Spleen (tissue), 11 donors: Measurements from ENCODE around the gene FKBP2. TPM values are rescaled to one million over a fixed set of nuclear protein-coding genes. Genes with fewer than 3 reads are reported as not detected.
A peak's percentile ranks its signal among the peaks of the same experiment; 100 is the strongest.

Source experiments
- DNase-seq: peaks from one replicate; pipeline ENCODE4 v3.0.0-alpha.2; 2020
- H3K27ac ChIP-seq, 8 donors: fragments of 200-600 bp; sonication (generic) in 7 of 8; 1 replicate in 4 of 8; 2 replicates in 4 of 8; pipeline versions ENCODE4 v1.5.0 to v1.8.0; 2016 to 2021; ENCODE audit warnings: inconsistent platforms in 4 of 8, mild to moderate bottlenecking in 4 of 8, moderate library complexity in 1 of 8
- H3K27me3 ChIP-seq, 7 donors: fragments of 200-600 bp; sonication (generic) in 6 of 7; replicated peaks in 1 of 7; 1 replicate in 4 of 7; 2 replicates in 3 of 7; pipeline versions ENCODE4 v1.5.0 to v1.8.0; 2016 to 2021; ENCODE audit warnings: inconsistent platforms in 3 of 7, mild to moderate bottlenecking in 1 of 7
- H3K36me3 ChIP-seq, 6 donors: fragments of 200-600 bp; sonication (generic) in 5 of 6; 1 replicate in 4 of 6; 2 replicates in 2 of 6; pipeline versions ENCODE4 v1.5.0 to v1.8.0; 2016 to 2021; ENCODE audit warnings: inconsistent platforms in 2 of 6
- H3K4me1 ChIP-seq, 6 donors: fragments of 200-600 bp; sonication (generic) in 5 of 6; 1 replicate in 3 of 6; 2 replicates in 3 of 6; pipeline versions ENCODE4 v1.5.0 to v1.8.0; 2016 to 2021; ENCODE audit warnings: inconsistent platforms in 3 of 6
- H3K4me3 ChIP-seq, 8 donors: fragments of 200-600 bp; sonication (generic) in 7 of 8; 1 replicate in 4 of 8; 2 replicates in 4 of 8; pipeline versions ENCODE4 v1.5.0 to v1.8.0; 2016 to 2021; ENCODE audit warnings: inconsistent platforms in 4 of 8, mild to moderate bottlenecking in 4 of 8, moderate library complexity in 2 of 8
- H3K9me3 ChIP-seq, 8 donors: fragments of 200-600 bp; sonication (generic) in 7 of 8; 1 replicate in 4 of 8; 2 replicates in 4 of 8; pipeline versions ENCODE4 v1.5.0 to v1.8.0; 2016 to 2021; ENCODE audit warnings: inconsistent platforms in 4 of 8
- CTCF ChIP-seq, 11 experiments: fragments of 200-600 bp in 7 of 11; fragments of 450-650 bp in 4 of 11; sonication (generic) in 4 of 11; IDR thresholded peaks in 8 of 11; conservative IDR thresholded peaks in 3 of 11; 1 replicate in 7 of 11; 2 replicates in 4 of 11; pipeline versions ENCODE4 v1.4.0 to v1.8.0; 2016 to 2021; ENCODE audit warnings: antibody characterized with exemption in 11 of 11, inconsistent platforms in 4 of 11, mild to moderate bottlenecking in 1 of 11
- POLR2A ChIP-seq, 3 donors: fragments of 450-650 bp; IDR thresholded peaks; one replicate each; pipeline ENCODE4 v1.5.1; 2017; ENCODE audit warnings: antibody characterized with exemption in 3 of 3, mild to moderate bottlenecking in 1 of 3
- POLR2AphosphoS5 ChIP-seq, 3 donors: sonication (generic); formaldehyde crosslinking; IDR thresholded peaks; one replicate each; pipeline ENCODE4 v1.5.1; 2017; ENCODE audit warnings: antibody characterized with exemption in 3 of 3
- WGBS, 5 donors: extraction: QIAGEN DNeasy Blood & Tissue Kit in 3 of 5; methylation state at CpG; one replicate each; pipeline versions ENCODE4 v1.1.5 to v1.1.7; 2013 to 2018; 5-methylcytosine and 5-hydroxymethylcytosine counted together
- intact Hi-C: fragments of 100-400 bp; cut with DNase I; formaldehyde crosslinking; loops from one replicate; pipeline ENCODE4 v1.15.0; 2023; ENCODE audit warnings: low total_unique reads
- polyA plus RNA-seq, 3 donors: library from polyadenylated mRNA; stranded (reverse); fragments of 200-250 nt; gene quantifications; one replicate each; pipeline ENCODE4 v1.2.1, GENCODE V29; 2013
- total RNA-seq, 7 donors: library from RNA; depleted of rRNA in 3 of 7; stranded (reverse); fragments of >200 nt in 3 of 7; fragmentation: NEBNext Ultra II Directional in 4 of 7; extraction: Animal tissue kit (Norgen Biotek cat#: 25700) in 4 of 7; gene quantifications; one replicate each; pipeline versions ENCODE4 v1.1.0 to v1.2.1, GENCODE V29; 2016 to 2021
- donor health status: healthy with polysubstance abuse.
- donor health status: DM: no; HTN: no; CAD: no; lungs with moderate emphysema.
- donor health status: DM: no; HTN: no; CAD: no.
- donor health status: Bipolar disorder and iron deficiency.
- donor health status: healthy.
- donor health status: DM: no; HTN: no; CAD: no.
- donor health status: DM: yes; HTN: yes; CAD: no.

FKBP2 gene
- total and polyA plus RNA-seq, 10 donors, result 26.9 to 104 (median 44.7) TPM

GRCh38 chr11:64251016-64251752 is 10.3 kb downstream of the FKBP2 start, which contains the start of gene PLCB3:
TSS of gene PLCB3 (plus strand) at chr11:64251530. CDS start at chr11:64251650, 120 bp downstream.
- H3K27ac ChIP-seq, result peak within 1 kb of the TSS in 6 of 8 donors; percentile 64 to 85 (median 78)
- WGBS, 5 donors, result 0 to 1% (median 1%) methylated on average over 9 to 75 of the region's 75 CpGs
- H3K27me3 ChIP-seq, result no peaks in the 10 kb centered on the region
- intact Hi-C loops, result no loop called here
- peak within 1 kb of the TSS; percentile 62 to 96 (median 80) for H3K4me3 ChIP-seq
- no peaks in the 10 kb centered on the region for H3K9me3 ChIP-seq
- peaks cover 0 to 21% (median 11%) of the 10 kb centered on the region in 6 donors for H3K36me3 ChIP-seq
- TF ChIP-seq POLR2A (IDR thresholded peaks at IDR 0.05) (no peak), POLR2AphosphoS5 (IDR thresholded peaks at IDR 0.05) (peak; percentile 13 to 67 (median 62)), CTCF (IDR thresholded peaks at IDR 0.05 in 8 of 11, conservative IDR thresholded peaks at IDR 0.05 in 3 of 11) (peak; percentile 76 to 97 (median 90))
- DNase-seq, result peak; percentile 92
- peaks cover 9 to 77% (median 50%) of the 10 kb centered on the region in 6 donors for H3K4me1 ChIP-seq

- Histone ChIP-seq H3K4me3 (peak overlapping the region; percentile 62 to 96 (median 80)), H3K9me3 (no peaks in the 10 kb centered on the region), H3K27ac (peak overlapping the region in 6 of 8 donors; percentile 64 to 85 (median 78)), H3K27me3 (no peaks in the 10 kb centered on the region), H3K4me1 (peaks cover 9 to 75% (median 50%) of the 10 kb centered on the region in 6 donors), H3K36me3 (peaks cover 0 to 26% (median 16%) of the 10 kb centered on the region in 6 donors)
- DNase-seq, result no peak
- intact Hi-C loops, result no loop called here
- no peak for TF ChIP-seq POLR2A (IDR thresholded peaks at IDR 0.05)
- no peak for TF ChIP-seq CTCF (IDR thresholded peaks at IDR 0.05 in 8 of 11, conservative IDR thresholded peaks at IDR 0.05 in 3 of 11)
- no peak for TF ChIP-seq POLR2AphosphoS5 (IDR thresholded peaks at IDR 0.05)
- WGBS, 5 donors, result 0 to 4% (median 2%) methylated on average over 13 to 18 of the region's 18 CpGs
Observed at GRCh38 chr11:64251753-64252002, 10.8 kb downstream of the FKBP2 start.

- intact Hi-C loops, result no loop called here
- H3K4me1 ChIP-seq, result peaks cover 9 to 71% (median 45%) of the 10 kb centered on the region in 6 donors
- DNase-seq, result no peak
- peak overlapping the region in 5 of 8 donors; percentile 64 to 85 (median 82) for H3K27ac ChIP-seq
- peaks cover 0 to 32% (median 19%) of the 10 kb centered on the region in 6 donors for H3K36me3 ChIP-seq
- H3K27me3 ChIP-seq, result no peaks in the 10 kb centered on the region
- no peaks in the 10 kb centered on the region for H3K9me3 ChIP-seq
- H3K4me3 ChIP-seq, result peak overlapping the region; percentile 62 to 96 (median 80)
- WGBS, 5 donors, result 5 to 6% (median 6%) methylated on average over 23 of the region's 23 CpGs
- TF ChIP-seq POLR2AphosphoS5 (IDR thresholded peaks at IDR 0.05) (peak in 1 of 3 donors; percentile 19), POLR2A (IDR thresholded peaks at IDR 0.05) (no peak), CTCF (IDR thresholded peaks at IDR 0.05 in 8 of 11, conservative IDR thresholded peaks at IDR 0.05 in 3 of 11) (peak in 5 of 11 experiments; percentile 23 to 45 (median 34))
Observed at GRCh38 chr11:64252003-64252872, 11.3 kb downstream of the FKBP2 start.
